Measurements from ENCODE around the gene FMNL1. TPM values are rescaled to one million over a fixed set of nuclear protein-coding genes. Genes with fewer than 3 reads are reported as not detected.

Gene FMNL1, protein sequence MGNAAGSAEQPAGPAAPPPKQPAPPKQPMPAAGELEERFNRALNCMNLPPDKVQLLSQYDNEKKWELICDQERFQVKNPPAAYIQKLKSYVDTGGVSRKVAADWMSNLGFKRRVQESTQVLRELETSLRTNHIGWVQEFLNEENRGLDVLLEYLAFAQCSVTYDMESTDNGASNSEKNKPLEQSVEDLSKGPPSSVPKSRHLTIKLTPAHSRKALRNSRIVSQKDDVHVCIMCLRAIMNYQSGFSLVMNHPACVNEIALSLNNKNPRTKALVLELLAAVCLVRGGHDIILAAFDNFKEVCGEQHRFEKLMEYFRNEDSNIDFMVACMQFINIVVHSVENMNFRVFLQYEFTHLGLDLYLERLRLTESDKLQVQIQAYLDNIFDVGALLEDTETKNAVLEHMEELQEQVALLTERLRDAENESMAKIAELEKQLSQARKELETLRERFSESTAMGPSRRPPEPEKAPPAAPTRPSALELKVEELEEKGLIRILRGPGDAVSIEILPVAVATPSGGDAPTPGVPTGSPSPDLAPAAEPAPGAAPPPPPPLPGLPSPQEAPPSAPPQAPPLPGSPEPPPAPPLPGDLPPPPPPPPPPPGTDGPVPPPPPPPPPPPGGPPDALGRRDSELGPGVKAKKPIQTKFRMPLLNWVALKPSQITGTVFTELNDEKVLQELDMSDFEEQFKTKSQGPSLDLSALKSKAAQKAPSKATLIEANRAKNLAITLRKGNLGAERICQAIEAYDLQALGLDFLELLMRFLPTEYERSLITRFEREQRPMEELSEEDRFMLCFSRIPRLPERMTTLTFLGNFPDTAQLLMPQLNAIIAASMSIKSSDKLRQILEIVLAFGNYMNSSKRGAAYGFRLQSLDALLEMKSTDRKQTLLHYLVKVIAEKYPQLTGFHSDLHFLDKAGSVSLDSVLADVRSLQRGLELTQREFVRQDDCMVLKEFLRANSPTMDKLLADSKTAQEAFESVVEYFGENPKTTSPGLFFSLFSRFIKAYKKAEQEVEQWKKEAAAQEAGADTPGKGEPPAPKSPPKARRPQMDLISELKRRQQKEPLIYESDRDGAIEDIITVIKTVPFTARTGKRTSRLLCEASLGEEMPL
- total RNA-seq: 32.9 TPM
- 2.3 TPM for polyA plus RNA-seq (ENCODE audit: insufficient read depth, low read depth, low replicate concordance)
- long read RNA-seq, donor 1: 0 reads
- long read RNA-seq, donor 2: 0 reads
- long read RNA-seq, donor 3: 0 reads
- long read RNA-seq, donor 4: 0 reads
- long read RNA-seq, donor 5: 0 reads
- long read RNA-seq, donor 6: 0 reads
- long read RNA-seq, donor 7, partial matches to known transcripts: 4 of 12 reads
- long read RNA-seq, donor 7, other reads (novel, unspliced or antisense): 7 of 12 reads
- long read RNA-seq, donor 8: 0 reads
- long read RNA-seq, donor 9: 0 reads
- long read RNA-seq, donor 10: 0 reads

GRCh38 chr17:45221081-45222013 lies at the start of gene FMNL1:
Gene FMNL1, plus strand, starts transcription at chr17:45221885. Its CDS starts 240 bp downstream, at chr17:45222125.
- Histone ChIP-seq H3K9ac (ENCODE audit: low read length in 3 of 3) (no peak within 1 kb of the TSS), H3K36me3 (ENCODE audit: control insufficient read depth in 2 of 3, insufficient read depth in 3 of 3, low read length in 3 of 3) (no peaks in the 10 kb centered on the region), H3K27ac (ENCODE audit: low read depth in 2 of 2, low read length in 2 of 2) (peak within 1 kb of the TSS in 1 of 2 donors; percentile 3), H3K4me3 (ENCODE audit: low read length in 3 of 3) (peak within 1 kb of the TSS in 1 of 3 donors; percentile 32), H3K4me1 (ENCODE audit: control insufficient read depth in 2 of 3, insufficient read depth in 2 of 3, low read depth in 1 of 3, low read length in 3 of 3) (no peaks in the 10 kb centered on the region), H3K9me3 (ENCODE audit: control insufficient read depth in 2 of 3, insufficient read depth in 1 of 3, low read length in 3 of 3) (no peaks in the 10 kb centered on the region), H3K27me3 (ENCODE audit: control insufficient read depth, insufficient read depth, low read length) (no peaks in the 10 kb centered on the region)
- no peak for TF ChIP-seq CTCF (IDR thresholded peaks at IDR 0.05; ENCODE audit: borderline replicate concordance, extremely low read depth, insufficient read depth)
- peak; percentile 38 to 86 (median 64) for DNase-seq
- FAIRE-seq: no peak
- intact Hi-C loops (cut with DNase I): loop anchor here (10.0 kb wide), 1 partner anchor 163 kb away; no protein-coding TSS in a partner anchor

GRCh38 chr17:45172232-45172540 lies 49.5 kb upstream of the FMNL1 start:
- peak overlapping the region; percentile 94 to 97 for H3K27ac ChIP-seq (ENCODE audit: low read depth in 2 of 2, low read length in 2 of 2)
- H3K36me3 ChIP-seq (ENCODE audit: control insufficient read depth in 2 of 3, insufficient read depth in 3 of 3, low read length in 3 of 3): peaks cover 0 to 8% (median 0%) of the 10 kb centered on the region in 3 donors
- no peaks in the 10 kb centered on the region for H3K27me3 ChIP-seq (ENCODE audit: control insufficient read depth, insufficient read depth, low read length)
- peak overlapping the region in 1 of 3 donors; percentile 60 for H3K9ac ChIP-seq (ENCODE audit: low read length in 3 of 3)
- H3K4me1 ChIP-seq (ENCODE audit: control insufficient read depth in 2 of 3, insufficient read depth in 2 of 3, low read depth in 1 of 3, low read length in 3 of 3): peaks cover 0 to 26% (median 21%) of the 10 kb centered on the region in 3 donors
- H3K4me3 ChIP-seq (ENCODE audit: low read length in 3 of 3): peak overlapping the region in 2 of 3 donors; percentile 21 to 58
- DNase-seq (no peak), FAIRE-seq (no peak)
- no peak for TF ChIP-seq CTCF (IDR thresholded peaks at IDR 0.05; ENCODE audit: borderline replicate concordance, extremely low read depth, insufficient read depth)
- intact Hi-C loops (cut with DNase I): no loop called here
- H3K9me3 ChIP-seq (ENCODE audit: control insufficient read depth in 2 of 3, insufficient read depth in 1 of 3, low read length in 3 of 3): no peaks in the 10 kb centered on the region

Measured in kidney (tissue), 22 donors.